Gastroesophageal sphincter (tissue), 4 donors: ENCODE measurements around the gene RRAGC. TPM values are rescaled to one million over a fixed set of nuclear protein-coding genes. Genes with fewer than 3 reads are reported as not detected.

ENCODE experiments used
- ATAC-seq: fragments of 150-250 bp; one replicate; pipeline ENCODE4 v1.9.1; 2016; ENCODE audit warnings: mild to moderate bottlenecking, moderate library complexity
- H3K27ac ChIP-seq, 4 donors: fragments of 200-600 bp; sonication (generic) in 3 of 4; 1 replicate in 3 of 4; 2 replicates in 1 of 4; pipeline ENCODE4 v1.5.1; 2016 to 2019
- H3K27me3 ChIP-seq: fragments of 200-600 bp; sonication (generic); one replicate; pipeline ENCODE4 v1.5.1; 2019
- H3K36me3 ChIP-seq, 2 donors: fragments of 200-600 bp; sonication (generic); one replicate each; pipeline ENCODE4 v1.5.1; 2019; ENCODE audit warnings: control low read depth in 1 of 2
- H3K4me1 ChIP-seq, 3 donors: fragments of 200-600 bp; sonication (generic); 1 replicate in 2 of 3; 2 replicates in 1 of 3; pipeline ENCODE4 v1.5.1; 2016 to 2019; ENCODE audit warnings: control low read depth in 2 of 3
- H3K4me3 ChIP-seq, 2 donors: fragments of 200-600 bp; sonication (generic); one replicate each; pipeline ENCODE4 v1.5.1; 2019; ENCODE audit warnings: mild to moderate bottlenecking in 1 of 2, moderate library complexity in 1 of 2
- H3K9me3 ChIP-seq, 3 donors: fragments of 200-600 bp; sonication (generic); one replicate each; pipeline ENCODE4 v1.5.1; 2017 to 2019; ENCODE audit warnings: control low read depth in 2 of 3
- EP300 ChIP-seq: sonication (generic); formaldehyde crosslinking; IDR thresholded peaks from one replicate; pipeline ENCODE4 v1.6.1; 2017; ENCODE audit warnings: antibody characterized with exemption, mild to moderate bottlenecking
- POLR2A ChIP-seq, 2 donors: fragments of 450-650 bp; IDR thresholded peaks; one replicate each; pipeline ENCODE4 v1.6.1; 2017; ENCODE audit warnings: antibody characterized with exemption in 2 of 2, mild to moderate bottlenecking in 2 of 2, moderate library complexity in 1 of 2
- POLR2AphosphoS5 ChIP-seq: sonication (generic); formaldehyde crosslinking; IDR thresholded peaks from one replicate; pipeline ENCODE4 v1.6.1; 2017; ENCODE audit warnings: antibody characterized with exemption
- WGBS, 2 donors: methylation state at CpG; one replicate each; pipeline ENCODE4 v1.1.5; 2018; ENCODE audit warnings: low coverage in 1 of 2; 5-methylcytosine and 5-hydroxymethylcytosine counted together
- total RNA-seq, 4 donors: library from RNA; depleted of rRNA; stranded (reverse); fragments of >200 nt; gene quantifications; one replicate each; pipeline ENCODE4 v1.1.0, GENCODE V29; 2016
- TF ChIP-seq, protein P1 (sequence below), 4 experiments: fragments of 200-600 bp in 2 of 4; fragments of 450-650 bp in 2 of 4; sonication (generic) in 1 of 4; IDR thresholded peaks; one replicate each; pipeline ENCODE4 v1.5.1; 2017 to 2019; ENCODE audit warnings: antibody characterized with exemption in 4 of 4, mild to moderate bottlenecking in 2 of 4, moderate library complexity in 2 of 4

The RRAGC gene
- total RNA-seq, 4 donors from 2014 or later: 19.5 to 25.0 (median 20.5) TPM

DNA sequence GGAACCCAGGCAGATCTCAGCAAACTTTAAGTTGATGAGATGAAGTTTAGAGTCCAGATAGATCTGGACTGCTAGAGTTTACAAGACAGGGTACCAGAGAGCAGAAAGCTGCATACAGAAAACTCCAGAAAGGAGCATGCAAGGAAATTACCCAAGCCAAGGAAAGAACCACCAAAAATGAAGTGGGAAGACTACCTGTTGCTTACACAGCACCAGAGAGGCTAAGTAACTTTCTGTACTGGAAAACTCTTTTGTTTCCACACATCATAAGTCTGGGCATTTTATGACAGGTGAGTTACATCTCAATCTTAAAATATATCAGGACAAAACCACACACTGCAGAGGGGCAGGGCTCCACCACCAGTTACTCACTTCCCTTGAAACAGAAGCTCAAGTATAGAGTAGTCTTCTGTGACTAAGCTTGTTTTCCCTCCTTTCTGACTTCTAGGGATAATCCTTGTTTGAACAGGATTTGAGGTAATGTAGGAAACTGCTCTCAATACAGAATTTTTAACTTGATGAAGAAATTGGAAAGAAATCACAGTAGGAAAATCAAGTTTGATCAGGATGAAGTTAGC, 39.2 kb upstream of the RRAGC start:
- Histone ChIP-seq H3K36me3 (no peaks in the 10 kb centered on the region), H3K27ac (no peak overlapping the region), H3K4me1 (no peaks in the 10 kb centered on the region), H3K9me3 (no peaks in the 10 kb centered on the region), H3K4me3 (no peak overlapping the region), H3K27me3 (no peaks in the 10 kb centered on the region)
- TF ChIP-seq EP300 (no peak), POLR2A (IDR thresholded peaks at IDR 0.05) (no peak), POLR2AphosphoS5 (no peak)
- TF ChIP-seq, protein P1, sequence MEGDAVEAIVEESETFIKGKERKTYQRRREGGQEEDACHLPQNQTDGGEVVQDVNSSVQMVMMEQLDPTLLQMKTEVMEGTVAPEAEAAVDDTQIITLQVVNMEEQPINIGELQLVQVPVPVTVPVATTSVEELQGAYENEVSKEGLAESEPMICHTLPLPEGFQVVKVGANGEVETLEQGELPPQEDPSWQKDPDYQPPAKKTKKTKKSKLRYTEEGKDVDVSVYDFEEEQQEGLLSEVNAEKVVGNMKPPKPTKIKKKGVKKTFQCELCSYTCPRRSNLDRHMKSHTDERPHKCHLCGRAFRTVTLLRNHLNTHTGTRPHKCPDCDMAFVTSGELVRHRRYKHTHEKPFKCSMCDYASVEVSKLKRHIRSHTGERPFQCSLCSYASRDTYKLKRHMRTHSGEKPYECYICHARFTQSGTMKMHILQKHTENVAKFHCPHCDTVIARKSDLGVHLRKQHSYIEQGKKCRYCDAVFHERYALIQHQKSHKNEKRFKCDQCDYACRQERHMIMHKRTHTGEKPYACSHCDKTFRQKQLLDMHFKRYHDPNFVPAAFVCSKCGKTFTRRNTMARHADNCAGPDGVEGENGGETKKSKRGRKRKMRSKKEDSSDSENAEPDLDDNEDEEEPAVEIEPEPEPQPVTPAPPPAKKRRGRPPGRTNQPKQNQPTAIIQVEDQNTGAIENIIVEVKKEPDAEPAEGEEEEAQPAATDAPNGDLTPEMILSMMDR (IDR thresholded peaks at IDR 0.05): no peak
- no peak for ATAC-seq

DNA sequence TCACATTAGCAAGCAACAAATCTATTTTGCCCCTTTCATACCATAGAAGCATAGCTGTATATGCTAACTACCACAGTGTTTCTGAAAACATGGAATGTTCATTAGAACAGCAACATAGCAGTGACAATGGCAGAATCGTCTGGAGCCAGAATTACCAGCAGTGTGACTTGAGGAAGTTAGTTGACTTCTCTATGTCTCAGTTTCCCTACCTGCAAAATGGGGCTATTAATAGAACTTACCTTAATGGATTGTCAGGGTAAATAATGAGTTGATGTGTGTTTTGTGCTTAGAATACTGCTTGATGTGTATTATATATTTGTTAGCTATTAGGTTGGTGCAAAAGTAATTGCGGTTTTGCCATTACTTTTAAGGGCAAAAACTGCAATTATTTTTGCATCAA, 36.6 kb upstream of the RRAGC start:
- H3K27ac ChIP-seq: no peak overlapping the region
- no peak overlapping the region for H3K4me3 ChIP-seq
- ATAC-seq: no peak
- no peaks in the 10 kb centered on the region for H3K27me3 ChIP-seq
- TF ChIP-seq EP300 (no peak), POLR2A (IDR thresholded peaks at IDR 0.05) (no peak)
- TF ChIP-seq, protein P1 (IDR thresholded peaks at IDR 0.05): no peak
- no peaks in the 10 kb centered on the region for H3K4me1 ChIP-seq
- no peaks in the 10 kb centered on the region for H3K36me3 ChIP-seq
- WGBS, 2 donors: 80 to 96% methylated on average over 2 of the region's 2 CpGs
- H3K9me3 ChIP-seq: no peaks in the 10 kb centered on the region

DNA sequence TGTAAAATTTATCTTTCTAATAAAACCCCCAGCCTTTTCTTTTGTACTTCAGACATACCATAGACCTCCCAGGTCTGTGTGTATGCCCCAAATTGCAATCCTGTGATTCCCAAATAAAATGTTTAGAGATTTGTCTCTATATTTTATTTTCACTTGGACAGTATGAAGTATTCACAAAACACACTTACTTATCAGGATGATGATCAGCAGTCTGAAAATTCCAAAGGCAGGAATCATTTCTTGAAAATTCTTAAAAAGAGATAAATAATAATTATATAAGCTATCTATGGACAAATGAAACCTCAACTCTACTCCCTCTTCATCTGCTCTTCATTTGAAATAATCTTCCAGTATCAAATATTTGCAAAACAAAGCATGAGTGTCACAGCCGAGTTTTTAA, 33.4 kb upstream of the RRAGC start:
- WGBS, 2 donors: 68 to 78% methylated on average over 1 of the region's 1 CpG
- Histone ChIP-seq H3K4me3 (no peak overlapping the region), H3K9me3 (no peaks in the 10 kb centered on the region), H3K27me3 (no peaks in the 10 kb centered on the region), H3K4me1 (no peaks in the 10 kb centered on the region), H3K27ac (no peak overlapping the region), H3K36me3 (no peaks in the 10 kb centered on the region)
- TF ChIP-seq POLR2AphosphoS5: no peak
- ATAC-seq: no peak

DNA sequence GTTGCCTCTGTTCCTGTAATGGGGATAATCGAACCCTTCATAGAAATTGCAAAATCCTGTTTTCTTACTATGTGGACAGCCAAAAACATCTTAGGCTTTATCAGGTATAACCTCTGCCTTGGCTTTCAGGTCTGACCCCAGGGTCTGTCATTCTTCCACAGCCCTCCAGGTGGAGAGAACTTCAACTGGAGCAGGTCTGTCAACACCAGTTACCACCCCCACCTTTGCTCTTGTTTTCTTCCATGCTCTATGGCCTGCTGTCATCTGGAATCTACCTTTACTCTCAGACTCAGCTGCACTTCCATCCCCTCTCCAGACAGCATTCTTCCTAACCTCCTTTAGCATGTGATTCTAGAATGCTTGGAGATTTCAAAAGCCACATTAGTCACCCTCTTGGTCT, 32.2 kb upstream of the RRAGC start:
- Histone ChIP-seq H3K9me3 (no peaks in the 10 kb centered on the region), H3K4me1 (no peaks in the 10 kb centered on the region), H3K4me3 (no peak overlapping the region), H3K27me3 (no peaks in the 10 kb centered on the region), H3K27ac (no peak overlapping the region), H3K36me3 (no peaks in the 10 kb centered on the region)
- no peak for ATAC-seq
- WGBS, 2 donors: 91% methylated on average over 1 of the region's 1 CpG
- TF ChIP-seq POLR2A (IDR thresholded peaks at IDR 0.05) (no peak), POLR2AphosphoS5 (no peak)
- TF ChIP-seq, protein P1 (IDR thresholded peaks at IDR 0.05): no peak

DNA sequence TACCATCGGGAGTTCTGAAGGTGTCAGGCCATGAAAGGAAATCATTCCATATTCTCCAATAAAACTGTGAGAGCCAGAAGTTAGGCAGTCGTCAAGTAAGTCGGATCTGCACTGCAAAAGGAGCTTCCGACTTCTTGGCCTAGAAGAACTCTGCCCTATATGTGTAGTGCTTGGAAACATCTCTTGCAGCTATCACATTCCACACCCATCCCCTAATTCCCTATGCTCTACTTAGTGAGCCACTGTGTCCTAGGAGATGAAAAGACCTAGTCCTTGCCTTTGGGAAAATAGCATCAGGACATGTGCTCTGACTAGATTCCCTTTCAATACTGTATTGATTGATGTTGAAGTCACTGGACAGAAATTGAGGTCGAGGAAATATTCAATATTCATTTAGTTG, 30.0 kb upstream of the RRAGC start:
- Histone ChIP-seq H3K4me3 (no peak overlapping the region), H3K36me3 (no peaks in the 10 kb centered on the region), H3K4me1 (no peaks in the 10 kb centered on the region), H3K27me3 (no peaks in the 10 kb centered on the region), H3K27ac (no peak overlapping the region), H3K9me3 (no peaks in the 10 kb centered on the region)
- TF ChIP-seq, protein P1 (IDR thresholded peaks at IDR 0.05): no peak
- no peak for TF ChIP-seq POLR2AphosphoS5
- no peak for ATAC-seq
- 61 to 85% methylated on average over 5 of the region's 5 CpGs for WGBS, 2 donors
